HG02938 (cell line): Measurements from ENCODE around the gene KRT25.

Experiments used
- ATAC-seq: cut with Tn5 transposase; IDR thresholded peaks from one replicate; pipeline ENCODE4 v1.9.1; 2021; ENCODE audit warnings: mild to moderate bottlenecking, moderate library complexity; ENCODE audit not compliant: unreplicated experiment

KRT25 gene

GRCh38 chr17:40755231-40755630, at the start of gene KRT25:
KRT25 (minus strand) TSS chr17:40755331; CDS start chr17:40755271, 60 bp downstream.
- ATAC-seq, result no peak

- ATAC-seq, result no peak
These were observed 48.5 kb upstream of the KRT25 start for GRCh38 chr17:40803617-40804082.

GRCh38 chr17:40801157-40801556, 46.0 kb upstream of the KRT25 start:
- no peak for ATAC-seq

- ATAC-seq, result no peak
These were observed 45.2 kb upstream of the KRT25 start for GRCh38 chr17:40800381-40800780.

DNA sequence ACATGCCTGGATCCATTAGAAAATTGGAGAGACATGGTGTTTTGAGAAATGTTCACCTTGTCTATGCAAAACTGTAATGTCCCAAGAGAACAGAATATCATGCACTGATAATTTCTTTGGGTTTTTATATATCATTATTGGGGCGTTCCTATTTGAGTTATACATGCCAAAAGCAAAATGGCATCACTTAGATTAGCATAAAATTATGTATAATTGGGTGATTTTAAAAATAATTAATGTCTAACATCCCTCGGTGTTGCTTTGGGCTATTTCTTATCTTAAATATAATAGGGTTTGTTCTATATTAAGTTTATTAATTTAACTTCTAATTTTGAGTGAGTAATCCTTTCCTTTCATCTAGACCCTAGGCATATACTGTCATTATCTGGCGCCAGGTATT, 44.7 kb upstream of the KRT25 start, which contains the start of gene KRT28:
Gene KRT28, minus strand, starts transcription at position 101 of the 400 bp plus-strand sequence. Its CDS starts 66 bp downstream, at position 35.
- no peak for ATAC-seq

DNA sequence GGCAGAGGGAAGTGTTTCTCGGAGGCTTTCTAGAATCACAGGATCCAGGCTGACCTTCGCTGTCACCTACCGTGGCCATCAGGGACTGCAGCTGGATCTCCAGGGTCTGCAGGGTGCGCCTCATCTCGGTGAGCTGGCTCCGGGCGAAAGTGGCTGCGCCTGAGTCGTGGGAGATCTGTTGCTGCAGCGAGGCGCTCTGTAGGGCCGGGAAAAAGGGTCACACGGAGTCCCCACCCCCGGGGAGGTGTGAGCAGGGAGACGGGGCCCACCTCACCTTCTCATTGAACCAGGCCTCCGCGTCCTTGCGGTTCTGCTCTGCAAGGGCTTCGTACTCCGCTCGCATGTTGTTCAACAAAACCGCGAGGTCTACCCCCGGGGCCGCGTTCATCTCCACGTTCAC, 41.7 kb upstream of the KRT25 start:
- ATAC-seq, result no peak

GRCh38 chr17:40795019-40795667, 40.0 kb upstream of the KRT25 start:
- ATAC-seq, result no peak

GRCh38 chr17:40794466-40794865, 39.3 kb upstream of the KRT25 start:
- ATAC-seq, result no peak

GRCh38 chr17:40793832-40794231, 38.7 kb upstream of the KRT25 start:
- no peak for ATAC-seq

DNA sequence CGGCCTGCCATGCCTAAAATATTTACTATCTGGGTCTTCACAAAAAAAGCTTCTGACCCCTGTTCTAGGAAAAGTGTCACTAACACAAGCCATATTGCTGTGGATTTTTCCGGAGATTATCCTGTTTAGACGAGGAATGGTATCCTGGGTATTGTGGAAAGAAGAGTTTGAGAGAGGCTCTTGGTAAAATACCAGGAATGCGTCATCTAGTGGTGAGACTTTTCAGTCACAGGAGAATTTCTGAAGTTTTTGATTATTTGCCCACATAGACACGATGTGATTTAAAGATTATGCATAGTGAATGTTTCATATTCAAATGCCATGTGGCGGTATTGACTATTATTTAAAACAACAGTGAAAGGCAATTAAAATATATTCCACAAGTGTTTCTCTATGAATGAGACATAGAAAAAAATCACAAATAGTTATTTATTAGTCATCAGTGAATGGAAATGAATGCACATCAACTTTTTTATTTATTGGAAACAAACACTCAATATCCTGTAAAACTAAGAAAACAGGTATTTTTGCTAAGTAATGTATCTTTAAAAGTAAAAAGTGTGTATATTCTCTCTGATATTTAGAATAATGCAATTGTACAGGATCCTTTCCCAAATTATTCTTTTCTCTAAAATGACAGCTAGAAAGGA, 36.8 kb upstream of the KRT25 start:
- ATAC-seq, result no peak

DNA sequence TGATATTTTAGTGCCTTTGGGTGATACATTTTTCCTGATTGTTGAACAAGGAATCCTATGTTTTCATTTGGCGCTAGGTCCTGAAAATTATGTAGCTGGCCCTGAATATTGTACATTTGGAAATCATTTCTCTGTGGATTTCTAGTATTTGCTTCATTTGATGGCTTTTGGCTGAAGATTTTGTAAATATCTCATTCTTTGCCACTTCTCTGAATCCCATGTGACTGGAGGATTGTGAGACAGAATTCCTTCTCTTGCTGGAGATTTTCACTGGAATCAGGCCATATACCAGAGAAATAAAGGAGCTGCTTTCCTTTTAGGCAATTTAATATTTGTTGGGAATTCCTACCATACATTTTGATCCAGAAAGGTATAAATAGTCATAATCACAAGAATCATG, 36.0 kb upstream of the KRT25 start:
- ATAC-seq, result no peak

DNA sequence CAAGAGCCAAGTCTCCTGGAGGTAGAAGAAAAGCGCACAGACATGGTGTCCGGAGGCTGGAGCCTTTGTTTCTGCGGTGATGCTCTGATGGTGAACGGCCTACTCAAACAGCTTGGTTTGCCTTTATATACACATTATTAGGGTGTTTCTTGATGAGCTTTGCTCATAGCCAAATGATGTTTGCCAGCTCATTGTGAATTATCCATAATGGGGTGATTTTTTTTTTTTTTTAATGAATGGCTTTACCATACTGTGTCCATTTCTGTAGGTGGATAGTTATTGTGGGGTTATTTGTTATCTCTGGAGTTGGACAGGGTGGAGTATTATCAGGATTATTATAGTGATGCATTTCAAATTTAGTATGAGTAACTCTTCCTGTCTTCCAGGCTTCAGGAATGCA, 27.3 kb upstream of the KRT25 start, which contains the start of gene KRT27:
Gene KRT27, minus strand, starts transcription at position 101 of the 400 bp plus-strand sequence. Its CDS starts 57 bp downstream, at position 44.
- ATAC-seq, result no peak

GRCh38 chr17:40779181-40779909, 24.2 kb upstream of the KRT25 start:
- ATAC-seq, result no peak

GRCh38 chr17:40778461-40778860, 23.3 kb upstream of the KRT25 start:
- ATAC-seq, result no peak

DNA sequence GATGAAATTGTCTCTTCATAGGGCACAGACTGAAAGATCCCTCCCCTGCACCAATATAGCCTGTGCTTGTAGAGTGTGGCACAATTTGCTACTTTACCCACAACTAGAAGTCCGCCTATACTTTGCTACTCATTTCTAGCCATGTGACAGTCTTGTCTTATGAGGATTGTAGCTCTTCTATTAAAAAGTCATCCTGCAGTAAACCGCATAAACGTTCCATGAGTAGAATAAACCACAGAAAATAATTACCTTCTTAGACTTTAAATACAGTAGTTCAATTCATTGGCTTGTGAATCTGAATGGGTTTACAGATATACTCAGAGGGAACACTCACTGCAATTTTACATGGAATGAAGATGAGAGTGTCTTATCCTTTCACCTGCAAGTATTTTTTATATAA, 22.8 kb upstream of the KRT25 start:
- no peak for ATAC-seq

DNA sequence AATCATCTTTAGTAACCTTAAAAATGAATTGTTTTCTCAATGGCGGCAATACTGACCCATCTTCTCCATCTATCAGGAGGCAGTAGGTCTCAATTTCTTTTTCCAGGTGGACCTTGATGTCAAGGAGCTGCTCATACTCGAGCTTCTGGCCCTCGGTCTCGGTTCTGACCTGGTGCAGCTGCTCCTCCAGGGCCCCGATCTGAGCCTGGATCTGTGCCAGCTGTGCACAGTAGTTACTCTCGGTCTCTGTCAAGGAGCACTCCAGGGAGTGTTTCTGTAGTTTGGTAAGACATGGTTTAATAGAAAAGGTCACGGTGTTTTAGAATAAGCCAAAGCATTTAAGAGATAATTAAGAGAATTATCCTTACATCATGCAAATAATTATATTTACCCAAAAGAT, 22.3 kb upstream of the KRT25 start:
- no peak for ATAC-seq

GRCh38 chr17:40775945-40776344, 20.8 kb upstream of the KRT25 start:
- no peak for ATAC-seq

DNA sequence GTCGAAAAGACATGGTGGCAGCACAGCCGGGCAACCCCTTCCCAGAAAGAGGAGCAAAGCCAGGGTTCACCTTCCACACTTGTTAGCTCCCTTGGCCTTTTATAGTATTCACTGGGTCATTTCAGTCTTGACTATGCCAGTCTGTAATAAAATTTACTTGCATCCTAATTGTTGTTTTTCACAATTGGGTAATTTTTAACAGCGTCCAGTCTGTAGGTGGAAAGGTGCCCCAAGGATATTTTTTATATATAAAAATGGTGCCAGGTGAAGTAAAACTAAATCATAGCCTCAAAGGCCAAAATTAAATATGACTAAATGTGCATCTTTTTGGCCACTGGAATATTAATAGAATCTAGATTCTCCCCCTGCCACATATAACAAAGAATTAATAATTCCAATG, 17.0 kb upstream of the KRT25 start, which contains the start of gene KRT26:
Gene KRT26, minus strand, starts transcription at position 101 of the 400 bp plus-strand sequence. Its CDS starts 88 bp downstream, at position 13.
- no peak for ATAC-seq

GRCh38 chr17:40765657-40766056, 10.5 kb upstream of the KRT25 start:
- ATAC-seq, result no peak

GRCh38 chr17:40763752-40764151, 8.6 kb upstream of the KRT25 start:
- ATAC-seq, result no peak
